Stomach (tissue), 4 donors: Measurements from ENCODE around the gene SEC61B.

Experiments
- POLR2A ChIP-seq, 4 donors: fragments of 450-650 bp; IDR thresholded peaks; one replicate each; pipeline ENCODE4 v1.6.1; 2016; ENCODE audit warnings: antibody characterized with exemption in 4 of 4, control low read depth in 2 of 4, mild to moderate bottlenecking in 1 of 4, moderate library complexity in 1 of 4
- POLR2AphosphoS5 ChIP-seq, 3 donors: sonication (generic); formaldehyde crosslinking; IDR thresholded peaks; one replicate each; pipeline ENCODE4 v1.6.1; 2016; ENCODE audit warnings: antibody characterized with exemption in 3 of 3
- TF ChIP-seq, protein P1 (sequence below), 7 experiments: fragments of 450-650 bp in 4 of 7; fragments of 200-600 bp in 3 of 7; sonication (generic) in 3 of 7; IDR thresholded peaks; one replicate each; pipeline ENCODE4 v1.5.1; 2016 to 2019; ENCODE audit warnings: antibody characterized with exemption in 7 of 7, control low read depth in 2 of 7, mild to moderate bottlenecking in 1 of 7

DNA sequence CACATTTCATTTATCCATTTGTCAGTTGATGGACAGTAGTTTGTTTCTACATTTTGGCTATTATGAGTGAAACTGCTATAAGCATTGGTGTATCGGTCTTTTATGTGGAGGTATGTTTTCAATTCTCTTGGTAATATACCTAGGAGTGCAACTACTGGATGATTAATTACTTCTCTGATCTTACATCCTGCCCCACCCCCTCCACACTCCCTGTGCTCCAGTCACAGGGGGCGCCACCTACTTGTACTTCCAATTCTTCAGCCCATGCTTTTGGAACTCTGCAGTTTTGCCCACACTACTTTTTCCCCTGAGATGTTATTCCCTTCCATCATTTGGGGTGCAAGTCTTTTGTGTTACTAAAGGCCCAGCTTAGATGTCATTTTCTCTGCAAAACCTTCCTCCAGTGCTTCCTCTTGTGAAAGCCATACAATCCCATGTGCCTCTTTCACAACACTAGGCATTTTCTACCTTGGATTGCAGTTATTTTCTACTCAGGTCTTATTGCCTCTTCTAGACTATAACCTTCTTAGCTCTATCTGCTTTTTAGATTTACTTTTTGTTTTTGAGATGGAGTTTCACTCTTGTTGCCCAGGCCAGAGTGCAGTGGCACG lies 42.1 kb downstream of the SEC61B start:
- no peak for TF ChIP-seq POLR2A (IDR thresholded peaks at IDR 0.05)
- TF ChIP-seq, protein P1, sequence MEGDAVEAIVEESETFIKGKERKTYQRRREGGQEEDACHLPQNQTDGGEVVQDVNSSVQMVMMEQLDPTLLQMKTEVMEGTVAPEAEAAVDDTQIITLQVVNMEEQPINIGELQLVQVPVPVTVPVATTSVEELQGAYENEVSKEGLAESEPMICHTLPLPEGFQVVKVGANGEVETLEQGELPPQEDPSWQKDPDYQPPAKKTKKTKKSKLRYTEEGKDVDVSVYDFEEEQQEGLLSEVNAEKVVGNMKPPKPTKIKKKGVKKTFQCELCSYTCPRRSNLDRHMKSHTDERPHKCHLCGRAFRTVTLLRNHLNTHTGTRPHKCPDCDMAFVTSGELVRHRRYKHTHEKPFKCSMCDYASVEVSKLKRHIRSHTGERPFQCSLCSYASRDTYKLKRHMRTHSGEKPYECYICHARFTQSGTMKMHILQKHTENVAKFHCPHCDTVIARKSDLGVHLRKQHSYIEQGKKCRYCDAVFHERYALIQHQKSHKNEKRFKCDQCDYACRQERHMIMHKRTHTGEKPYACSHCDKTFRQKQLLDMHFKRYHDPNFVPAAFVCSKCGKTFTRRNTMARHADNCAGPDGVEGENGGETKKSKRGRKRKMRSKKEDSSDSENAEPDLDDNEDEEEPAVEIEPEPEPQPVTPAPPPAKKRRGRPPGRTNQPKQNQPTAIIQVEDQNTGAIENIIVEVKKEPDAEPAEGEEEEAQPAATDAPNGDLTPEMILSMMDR (IDR thresholded peaks at IDR 0.05), result no peak
- no peak for TF ChIP-seq POLR2AphosphoS5 (IDR thresholded peaks at IDR 0.05)
